ENCODE data around the gene RFX8.

DNA sequence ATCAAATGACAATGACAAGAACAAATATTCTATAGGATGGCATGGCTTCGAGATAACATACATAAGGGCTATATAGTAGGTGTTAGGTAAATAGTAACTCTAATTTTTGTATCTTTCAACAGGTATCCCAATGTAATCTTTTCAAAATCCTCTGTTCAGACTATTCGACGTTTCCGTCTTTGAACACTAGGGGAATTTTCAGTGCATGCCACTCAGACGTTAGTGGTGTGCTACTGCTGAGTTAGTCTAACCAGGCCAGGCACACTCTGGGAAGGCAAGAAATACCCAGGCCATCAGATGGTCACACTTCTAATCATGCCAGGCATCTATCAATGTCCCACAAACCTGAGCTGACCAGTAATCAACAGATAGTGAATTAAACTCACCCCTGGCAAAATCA, 73.0 kb downstream of the RFX8 start:
- TF ChIP-seq POLR2A (IDR thresholded peaks at IDR 0.05) (no peak), POLR2AphosphoS5 (IDR thresholded peaks at IDR 0.05) (no peak), CTCF (IDR thresholded peaks at IDR 0.05) (no peak)
